Astrocyte of the cerebellum (primary cell): ENCODE measurements around the gene ZNF862.

Experiments used
- DNase-seq: peaks from one replicate; pipeline ENCODE4 v3.0.0-alpha.2; 2011; ENCODE audit warnings: low read depth
- H3K4me3 ChIP-seq: 2 replicates; pipeline ENCODE4 v1.5.1; 2011; ENCODE audit warnings: mild to moderate bottlenecking, low read depth, low read length, moderate library complexity
- in situ Hi-C: cut with HindIII; loops from 2 replicates; pipeline ENCODE4 v1.10.0; 2017; ENCODE audit warnings: low sequenced_read_pairs
- TF ChIP-seq, protein P1 (sequence below): IDR thresholded peaks from 2 replicates; pipeline ENCODE4 v1.5.1; 2012; ENCODE audit warnings: low read length, low read depth, moderate library complexity, mild to moderate bottlenecking; ENCODE audit errors: missing control alignments

Gene ZNF862

DNA sequence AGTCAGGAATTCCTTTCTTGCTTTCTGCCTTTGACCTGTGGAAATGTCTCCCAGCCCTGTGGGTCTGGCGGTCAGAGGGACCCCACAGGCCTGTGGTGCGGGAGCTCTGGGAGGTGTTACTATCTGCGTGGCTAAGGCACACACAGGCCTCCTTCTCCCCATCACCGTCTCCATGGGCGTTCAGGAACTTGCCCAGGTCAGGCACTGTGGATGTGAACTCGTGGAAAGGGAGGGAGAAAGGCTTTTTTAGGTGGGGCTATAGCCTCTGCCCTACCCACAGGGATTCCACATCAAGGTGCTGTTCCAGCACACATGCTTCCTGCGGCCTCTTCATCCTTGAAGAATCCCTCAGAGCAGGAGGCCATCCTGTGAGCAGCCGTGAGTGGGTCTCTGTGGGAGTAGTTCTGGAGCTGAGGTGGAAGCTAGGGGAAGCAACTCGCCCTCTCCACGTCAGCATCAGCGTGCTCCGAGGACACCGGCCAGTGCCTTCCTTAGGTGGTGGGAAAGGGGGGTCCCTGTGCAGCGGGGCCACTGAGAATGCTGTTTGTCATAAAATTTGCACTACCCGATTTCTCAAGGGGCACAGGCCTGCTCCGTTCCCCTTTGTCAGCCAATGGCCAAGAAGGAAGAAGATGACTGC lies 28.1 kb downstream of the ZNF862 start:
- TF ChIP-seq, protein P1, sequence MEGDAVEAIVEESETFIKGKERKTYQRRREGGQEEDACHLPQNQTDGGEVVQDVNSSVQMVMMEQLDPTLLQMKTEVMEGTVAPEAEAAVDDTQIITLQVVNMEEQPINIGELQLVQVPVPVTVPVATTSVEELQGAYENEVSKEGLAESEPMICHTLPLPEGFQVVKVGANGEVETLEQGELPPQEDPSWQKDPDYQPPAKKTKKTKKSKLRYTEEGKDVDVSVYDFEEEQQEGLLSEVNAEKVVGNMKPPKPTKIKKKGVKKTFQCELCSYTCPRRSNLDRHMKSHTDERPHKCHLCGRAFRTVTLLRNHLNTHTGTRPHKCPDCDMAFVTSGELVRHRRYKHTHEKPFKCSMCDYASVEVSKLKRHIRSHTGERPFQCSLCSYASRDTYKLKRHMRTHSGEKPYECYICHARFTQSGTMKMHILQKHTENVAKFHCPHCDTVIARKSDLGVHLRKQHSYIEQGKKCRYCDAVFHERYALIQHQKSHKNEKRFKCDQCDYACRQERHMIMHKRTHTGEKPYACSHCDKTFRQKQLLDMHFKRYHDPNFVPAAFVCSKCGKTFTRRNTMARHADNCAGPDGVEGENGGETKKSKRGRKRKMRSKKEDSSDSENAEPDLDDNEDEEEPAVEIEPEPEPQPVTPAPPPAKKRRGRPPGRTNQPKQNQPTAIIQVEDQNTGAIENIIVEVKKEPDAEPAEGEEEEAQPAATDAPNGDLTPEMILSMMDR = no peak
- in situ Hi-C loops = no loop called here
- no peak overlapping the region for H3K4me3 ChIP-seq
- no peak for DNase-seq

DNA sequence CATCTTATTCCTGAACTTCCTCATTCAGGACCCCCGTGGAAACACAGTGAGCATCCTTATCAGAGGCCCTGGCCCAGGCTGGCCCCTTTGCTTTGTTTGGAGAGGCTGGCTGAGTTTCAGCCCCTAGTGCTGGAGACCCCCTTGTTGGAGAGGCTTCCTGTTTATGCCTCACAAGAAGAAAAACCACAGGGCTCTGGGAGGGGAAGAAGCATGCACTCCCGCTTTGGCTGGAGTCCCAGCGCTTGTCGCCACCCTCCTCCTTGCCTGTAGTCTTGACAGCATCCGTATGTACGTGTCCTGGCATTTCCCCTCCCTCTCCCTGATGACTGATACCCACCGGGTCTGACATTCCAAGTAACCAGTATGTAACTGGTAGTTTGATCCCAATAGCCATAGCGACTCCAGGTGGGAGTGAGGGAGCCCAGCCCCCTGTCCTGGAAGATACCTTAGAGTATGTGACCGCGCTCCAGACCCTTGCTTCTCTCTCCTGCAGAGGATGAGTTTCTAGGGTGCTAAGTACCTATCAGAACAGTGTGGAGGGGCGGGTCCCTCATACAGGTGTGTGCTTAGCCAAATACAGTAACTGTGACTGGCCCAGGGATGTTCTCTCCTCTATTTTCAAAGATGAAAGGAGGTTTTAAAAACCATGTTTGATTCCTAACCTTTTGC lies 28.7 kb downstream of the ZNF862 start:
- TF ChIP-seq, protein P1 = no peak
- no peak overlapping the region for H3K4me3 ChIP-seq
- no peak for DNase-seq
- in situ Hi-C loops = no loop called here

DNA sequence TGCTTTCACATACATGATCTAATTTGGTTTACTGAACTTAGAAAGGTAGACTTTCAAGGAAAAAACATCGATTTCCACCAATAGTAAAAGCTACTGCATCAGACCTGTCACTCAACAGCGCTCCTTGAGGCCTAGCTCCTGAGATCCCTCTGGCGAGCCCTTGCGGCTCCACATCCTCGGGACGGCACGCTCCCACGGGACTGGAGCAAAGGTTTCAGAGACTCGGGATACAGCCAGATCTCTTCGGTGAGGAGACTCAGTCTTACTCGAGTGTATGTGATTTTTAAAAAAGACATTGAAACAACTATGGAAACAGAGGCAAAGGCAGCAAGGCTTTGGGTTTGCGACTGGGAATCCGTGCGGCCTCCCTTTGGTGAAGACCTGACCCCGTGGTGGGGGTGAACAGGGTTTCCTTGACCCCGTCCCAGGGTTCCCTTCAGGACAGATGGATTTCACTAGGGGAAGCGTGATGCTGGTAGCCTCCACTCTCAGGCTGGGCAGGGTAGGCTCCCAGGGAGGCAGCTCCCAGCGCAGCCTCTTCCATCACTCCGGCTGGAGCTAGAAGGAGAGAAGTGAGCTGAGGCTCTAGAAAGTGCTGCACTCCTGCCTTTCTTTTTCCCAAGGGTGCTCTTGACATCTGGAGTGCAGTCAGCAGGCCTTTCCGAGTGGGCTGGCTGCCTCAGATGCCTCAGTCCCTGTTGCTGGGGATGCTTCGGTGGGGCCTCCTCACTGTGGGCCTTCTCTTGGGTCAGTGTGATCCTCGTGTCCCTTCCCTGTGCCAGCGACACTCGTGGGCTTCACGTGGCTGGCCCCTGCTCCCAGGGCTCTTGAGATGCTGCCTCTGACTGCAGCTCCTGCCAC lies 29.8 kb downstream of the ZNF862 start:
- H3K4me3 ChIP-seq = no peak overlapping the region
- in situ Hi-C loops = no loop called here
- TF ChIP-seq, protein P1 = no peak
- DNase-seq = no peak

DNA sequence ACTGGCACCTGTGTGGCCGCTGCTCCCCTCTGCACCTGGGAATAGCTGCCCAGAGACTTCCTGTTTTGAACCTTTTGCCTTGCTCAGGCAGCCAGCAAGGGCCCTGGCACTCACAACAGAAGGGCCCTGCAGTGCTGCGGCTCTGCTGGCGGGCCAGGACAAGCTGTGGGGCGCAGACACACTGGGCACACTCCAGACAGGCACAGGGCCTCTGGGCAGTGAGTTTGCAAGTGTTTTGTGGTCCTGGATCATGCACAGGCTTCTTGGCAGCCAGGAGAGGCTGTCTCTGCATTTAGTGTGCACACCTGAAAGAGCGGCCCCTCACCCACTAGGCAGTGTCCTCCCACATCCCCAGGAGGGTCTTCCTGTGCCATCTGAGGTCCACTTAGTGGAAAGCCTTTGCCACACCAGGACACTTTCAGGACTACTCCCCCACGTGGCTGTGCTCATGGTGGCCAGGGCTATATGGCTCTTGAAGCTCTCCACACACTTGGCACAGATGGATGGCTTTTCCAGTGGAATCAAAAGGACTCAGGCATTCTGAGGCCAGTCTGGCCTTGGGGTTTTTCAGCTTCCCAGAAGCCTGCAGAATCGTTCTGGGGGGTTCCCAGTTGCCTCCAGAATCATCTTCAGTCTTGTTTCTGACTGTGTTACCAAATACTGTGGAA lies 30.6 kb downstream of the ZNF862 start:
- in situ Hi-C loops = no loop called here
- no peak for DNase-seq
- H3K4me3 ChIP-seq = no peak overlapping the region
- TF ChIP-seq, protein P1 = no peak

DNA sequence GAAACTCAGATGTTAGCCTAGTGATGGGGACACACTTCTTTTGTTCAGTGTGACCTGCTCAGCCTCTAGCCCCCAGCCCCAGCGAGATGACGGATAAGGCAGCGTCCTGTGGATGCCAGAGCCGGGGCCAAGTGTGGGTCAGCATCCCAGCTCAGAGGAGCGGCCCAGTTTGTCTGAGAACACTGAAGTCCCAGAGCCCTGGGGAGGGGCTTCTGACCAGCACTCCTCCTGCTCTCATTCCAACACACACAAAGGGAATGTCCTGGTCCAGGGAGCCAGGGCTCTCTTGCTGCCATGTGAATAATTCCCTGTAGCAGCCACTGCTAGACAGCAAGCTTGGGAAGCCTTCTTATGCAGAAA lies 31.1 kb downstream of the ZNF862 start:
- no peak overlapping the region for H3K4me3 ChIP-seq
- DNase-seq = no peak
- in situ Hi-C loops = no loop called here
- TF ChIP-seq, protein P1 = no peak

DNA sequence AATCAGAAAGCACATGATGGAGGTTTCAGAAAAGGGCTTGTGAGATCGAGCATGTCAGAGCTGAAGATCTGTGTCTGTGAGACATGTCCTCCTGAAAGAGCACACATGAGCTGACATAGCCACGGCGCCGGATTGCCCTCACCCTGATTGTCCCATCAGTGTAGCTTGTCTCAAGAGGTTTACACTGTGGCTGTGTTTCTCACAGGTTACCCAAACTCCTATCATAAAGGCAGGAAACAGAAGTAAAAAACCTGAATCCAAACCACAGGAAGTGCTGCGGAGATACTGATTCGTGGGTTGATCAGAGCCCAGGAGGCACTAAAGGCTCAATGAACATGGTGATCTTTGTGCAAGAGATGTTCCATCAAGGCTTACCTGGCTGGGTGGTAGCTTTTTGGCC lies 31.7 kb downstream of the ZNF862 start:
- TF ChIP-seq, protein P1 = no peak
- DNase-seq = no peak
- in situ Hi-C loops = no loop called here
- no peak overlapping the region for H3K4me3 ChIP-seq
